NCI-H2196 treated with DMSO at 0.1 percent for 48 hours (cell line): ENCODE data around the gene RTKN2.
"Not testable (repeated sequence)": the region's sequence is repeated elsewhere in the genome, so short reads cannot be mapped to it uniquely, and the experiment has no call there.

ENCODE experiments used
- DNase-seq: peaks from one replicate; lab custom pipeline; 2025; ENCODE audit not compliant: unreplicated experiment; lab: John Stamatoyannopoulos, UW

Gene RTKN2, protein sequence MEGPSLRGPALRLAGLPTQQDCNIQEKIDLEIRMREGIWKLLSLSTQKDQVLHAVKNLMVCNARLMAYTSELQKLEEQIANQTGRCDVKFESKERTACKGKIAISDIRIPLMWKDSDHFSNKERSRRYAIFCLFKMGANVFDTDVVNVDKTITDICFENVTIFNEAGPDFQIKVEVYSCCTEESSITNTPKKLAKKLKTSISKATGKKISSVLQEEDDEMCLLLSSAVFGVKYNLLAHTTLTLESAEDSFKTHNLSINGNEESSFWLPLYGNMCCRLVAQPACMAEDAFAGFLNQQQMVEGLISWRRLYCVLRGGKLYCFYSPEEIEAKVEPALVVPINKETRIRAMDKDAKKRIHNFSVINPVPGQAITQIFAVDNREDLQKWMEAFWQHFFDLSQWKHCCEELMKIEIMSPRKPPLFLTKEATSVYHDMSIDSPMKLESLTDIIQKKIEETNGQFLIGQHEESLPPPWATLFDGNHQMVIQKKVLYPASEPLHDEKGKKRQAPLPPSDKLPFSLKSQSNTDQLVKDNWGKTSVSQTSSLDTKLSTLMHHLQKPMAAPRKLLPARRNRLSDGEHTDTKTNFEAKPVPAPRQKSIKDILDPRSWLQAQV

DNA sequence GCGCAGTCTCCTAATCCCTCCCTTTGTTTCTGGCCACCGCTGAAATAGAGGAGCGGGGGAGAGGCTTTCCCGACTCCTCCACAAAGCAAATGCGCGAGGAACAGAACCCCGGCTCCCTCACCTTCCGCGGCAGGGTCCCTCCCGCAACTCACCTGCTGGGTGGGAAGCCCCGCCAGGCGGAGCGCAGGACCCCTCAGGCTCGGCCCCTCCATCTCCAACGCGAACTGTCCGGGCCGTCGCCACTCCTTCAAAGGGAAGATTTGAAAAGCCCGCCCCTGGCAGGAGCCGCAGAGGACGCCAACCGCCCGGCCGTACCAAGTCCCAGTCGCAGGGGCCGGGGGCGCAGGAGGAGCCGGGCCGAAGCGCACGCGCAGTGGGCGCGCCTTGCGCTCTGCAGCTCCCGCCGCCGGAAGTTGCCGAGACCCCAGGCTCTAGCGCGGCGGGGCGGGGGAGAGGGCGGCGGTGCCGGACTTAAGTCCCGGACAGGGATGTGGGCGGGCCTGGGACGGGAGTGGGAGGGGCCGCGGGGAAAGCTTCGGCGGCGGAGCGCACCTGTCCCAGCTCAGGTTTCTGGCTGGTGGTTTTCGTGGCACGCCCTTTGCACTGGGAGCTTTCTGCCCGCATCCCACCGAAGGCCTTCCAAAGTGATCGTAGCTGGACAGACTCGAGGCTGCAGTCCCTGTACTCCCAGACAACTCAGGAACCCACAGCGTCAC, at the start of gene RTKN2:
TSS of gene RTKN2 (minus strand) at position 446 of the 716 bp plus-strand sequence. CDS start at position 212, 234 bp downstream.
- DNase-seq: peak; percentile 72

DNA sequence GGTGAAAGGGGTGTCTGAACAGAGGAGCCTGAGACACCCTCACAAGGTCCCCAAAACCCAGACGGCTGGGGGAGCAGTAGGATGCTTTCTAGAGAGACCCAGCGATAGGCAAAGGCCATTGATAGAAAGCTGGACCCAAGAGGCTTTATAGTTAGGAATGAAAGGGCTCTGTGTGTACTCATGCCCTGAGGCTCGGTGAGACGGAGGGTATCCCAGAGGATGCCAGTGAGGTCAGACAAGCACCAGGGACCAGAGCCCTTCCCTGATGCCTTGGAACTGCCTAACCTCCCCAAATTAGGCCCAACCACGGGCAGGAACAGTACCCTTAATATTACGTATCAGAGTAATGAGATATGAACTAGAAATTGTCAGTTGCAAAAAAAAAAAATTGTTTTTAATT, 48.6 kb upstream of the RTKN2 start:
- DNase-seq: no peak

GRCh38 chr10:62309254-62309653, 40.6 kb upstream of the RTKN2 start:
- DNase-seq: no peak

GRCh38 chr10:62308101-62308500, 39.5 kb upstream of the RTKN2 start:
- DNase-seq: no peak

- no peak for DNase-seq
Observed at GRCh38 chr10:62307635-62308034, 39.0 kb upstream of the RTKN2 start.

DNA sequence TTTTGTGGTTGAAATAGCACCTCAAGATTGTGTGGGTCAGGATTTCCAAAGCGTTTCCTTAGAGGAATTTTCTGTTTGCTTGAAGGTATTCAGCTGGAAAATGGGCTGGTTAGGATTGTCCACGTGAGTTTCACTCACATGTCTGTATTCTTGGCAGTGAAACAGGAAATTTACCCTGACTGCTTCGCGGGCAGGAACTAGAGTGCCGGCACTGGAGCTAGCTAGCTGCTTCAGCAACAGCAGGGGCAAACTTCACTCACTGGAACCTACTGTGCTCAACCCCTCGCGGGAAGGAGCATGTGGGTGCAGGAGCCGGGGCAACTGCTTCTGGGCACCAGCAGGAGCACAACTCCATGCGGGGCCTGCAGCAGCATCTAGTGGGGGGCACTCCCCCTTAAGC, 38.0 kb upstream of the RTKN2 start:
- DNase-seq: no peak

DNA sequence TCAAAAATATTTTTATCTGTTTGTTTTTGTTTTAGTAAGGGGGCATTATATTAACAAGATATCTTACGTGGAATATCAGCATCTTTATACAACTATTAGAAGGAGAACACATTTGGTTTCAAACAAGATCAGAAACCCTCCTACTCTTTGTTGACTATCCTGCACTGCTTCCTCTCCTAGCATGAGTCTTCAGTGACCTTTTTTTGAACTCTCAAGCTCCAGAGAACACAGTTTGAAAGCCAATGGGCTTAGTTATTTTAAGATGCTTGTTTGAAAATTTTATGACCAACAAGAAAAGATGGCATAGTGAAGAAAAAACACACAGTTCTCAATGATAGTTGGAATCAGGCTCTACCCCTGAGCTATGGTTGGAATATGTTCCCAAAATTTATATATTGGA, 37.2 kb upstream of the RTKN2 start:
- DNase-seq: no peak

- no peak for DNase-seq
Observed at GRCh38 chr10:62303922-62304321, 35.3 kb upstream of the RTKN2 start.

DNA sequence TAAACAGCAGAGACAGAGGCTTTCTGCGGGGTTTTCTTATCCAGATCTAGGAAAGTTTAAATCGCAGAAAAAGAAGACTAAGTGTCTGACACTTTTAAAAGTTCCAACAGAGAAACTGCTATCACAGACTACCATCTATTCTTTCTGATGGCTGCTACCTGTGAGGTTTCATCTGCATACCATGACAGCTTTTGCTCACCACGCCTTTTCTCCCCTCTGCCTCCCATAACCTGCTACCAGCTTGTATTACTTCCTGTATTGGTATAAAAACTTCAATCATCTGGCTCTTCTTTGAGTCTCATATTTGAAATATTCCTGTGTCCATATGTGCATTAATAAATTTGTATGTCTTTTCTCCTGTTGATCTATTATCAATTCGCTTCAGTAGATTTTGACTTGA, 34.1 kb upstream of the RTKN2 start:
- no peak for DNase-seq

DNA sequence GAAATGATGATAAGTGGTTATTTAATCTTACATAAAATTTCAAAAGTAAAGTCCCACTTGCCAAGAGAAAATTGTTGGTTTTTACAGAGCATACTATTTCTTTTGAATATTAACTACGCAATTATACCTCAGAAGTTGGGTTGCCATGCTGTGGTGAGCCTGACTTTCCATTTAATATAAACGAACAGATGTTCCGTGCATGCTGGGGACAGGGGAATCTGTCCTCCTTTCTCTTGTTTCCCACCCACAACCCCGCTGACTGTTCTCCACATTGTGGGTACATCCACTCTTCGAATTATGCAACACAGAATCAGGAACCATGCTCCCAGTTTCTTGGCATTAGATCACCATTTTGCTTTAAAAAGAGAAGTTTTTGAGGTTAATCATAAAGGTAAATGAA, 29.2 kb upstream of the RTKN2 start:
- DNase-seq: no peak

DNA sequence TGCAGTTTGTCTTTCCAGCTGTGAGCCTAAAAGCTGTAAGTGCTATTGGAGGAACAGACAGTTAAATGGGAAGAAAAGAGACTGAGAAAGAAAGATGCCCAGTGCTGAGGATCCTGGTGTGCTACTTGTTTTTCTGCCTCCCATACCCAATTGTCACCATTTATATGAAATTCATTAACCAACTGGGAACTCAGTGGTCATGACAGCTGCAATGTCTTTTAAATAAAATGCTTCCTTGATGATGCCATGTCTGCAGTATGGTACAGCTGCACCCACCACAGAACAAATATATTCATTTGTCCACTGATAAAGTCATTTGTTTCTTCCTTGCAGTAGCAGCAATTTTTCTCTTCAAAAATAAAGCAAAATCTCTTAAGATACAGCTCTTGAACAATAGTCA, 15.6 kb upstream of the RTKN2 start:
- no peak for DNase-seq

DNA sequence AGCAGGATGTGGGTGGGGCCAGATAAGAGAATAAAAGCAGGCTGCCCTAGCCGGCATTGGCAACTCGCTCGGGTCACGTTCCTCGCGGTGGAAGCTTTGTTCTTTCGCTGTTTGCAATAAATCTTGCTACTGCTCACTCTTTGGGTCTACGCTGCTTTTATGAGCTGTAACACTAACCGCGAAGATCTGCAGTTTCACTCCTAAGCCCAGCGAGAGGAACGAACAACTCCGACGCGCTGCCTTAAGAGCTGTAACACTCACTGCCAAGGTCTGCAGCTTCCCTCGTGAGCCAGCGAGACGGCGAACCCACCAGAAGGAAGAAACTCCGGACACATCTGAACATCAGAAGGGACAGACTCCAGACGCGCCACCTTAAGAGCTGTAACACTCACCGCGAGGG, 12.7 kb upstream of the RTKN2 start:
- not testable (repeated sequence) for DNase-seq

- not testable (repeated sequence) for DNase-seq
Observed at GRCh38 chr10:62280392-62280791, 11.7 kb upstream of the RTKN2 start.

- no peak for DNase-seq
Observed at GRCh38 chr10:62278441-62278910, 9.8 kb upstream of the RTKN2 start.

DNA sequence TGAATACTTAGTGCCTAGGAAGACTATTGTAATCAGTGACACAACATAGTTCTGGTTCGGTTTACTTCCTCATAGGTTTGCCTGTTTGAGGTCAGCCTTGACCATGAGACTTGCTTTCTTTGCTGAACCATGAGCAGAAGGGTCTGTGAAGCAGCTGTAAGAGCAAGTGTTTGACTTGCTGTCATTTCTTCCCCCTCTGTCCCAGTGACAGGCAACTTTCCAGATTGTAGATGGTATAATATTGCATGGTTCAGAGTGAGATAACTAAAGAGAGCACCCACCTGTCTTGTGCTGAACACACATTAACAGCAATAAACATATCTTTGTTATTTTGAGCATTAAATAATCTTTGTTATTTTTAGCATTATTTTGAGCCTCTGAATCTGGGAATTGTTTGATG, 9.3 kb upstream of the RTKN2 start:
- DNase-seq: no peak

- DNase-seq: no peak
Observed at GRCh38 chr10:62270020-62270419, 1.4 kb upstream of the RTKN2 start.

GRCh38 chr10:62268027-62268398, 631 bp downstream of the RTKN2 start:
- no peak for DNase-seq

GRCh38 chr10:62266611-62267010, 2.0 kb downstream of the RTKN2 start:
- no peak for DNase-seq

- DNase-seq: no peak
Observed at GRCh38 chr10:62266147-62266546, 2.5 kb downstream of the RTKN2 start.

DNA sequence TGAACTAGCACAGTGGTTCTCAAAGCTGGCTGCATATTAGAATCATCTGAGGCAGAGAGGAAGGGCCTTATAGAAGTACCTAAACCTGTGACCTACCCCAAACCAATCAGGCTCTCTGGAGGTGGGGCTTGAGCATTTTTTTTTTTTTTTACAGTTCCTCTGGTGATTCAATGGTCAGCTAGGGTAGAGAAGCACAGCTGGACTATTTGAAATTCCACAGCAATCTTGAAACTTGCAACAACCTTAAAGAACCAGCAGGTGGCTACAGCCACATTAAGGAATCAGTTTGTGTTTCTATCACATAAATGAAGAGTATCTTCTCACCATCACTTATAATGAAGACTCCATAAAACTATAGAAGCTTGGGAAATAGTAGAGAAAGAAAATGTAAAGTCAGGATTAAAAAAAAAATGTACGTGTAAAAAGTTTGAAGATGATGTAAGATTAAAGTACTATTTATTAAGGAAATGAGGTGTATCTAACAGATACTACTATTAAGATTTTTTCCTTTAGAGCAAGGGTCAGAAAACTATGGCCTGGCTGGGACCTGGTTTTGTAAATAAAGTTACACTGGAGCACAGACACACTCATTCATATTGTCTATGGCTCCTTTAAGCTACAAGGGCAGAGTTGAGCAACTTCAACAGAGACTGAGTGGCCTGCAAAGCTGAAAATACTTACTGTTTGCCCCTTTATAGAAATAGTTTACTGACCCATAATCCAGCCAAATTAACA, 3.8 kb downstream of the RTKN2 start:
- DNase-seq: peak; percentile 10

DNA sequence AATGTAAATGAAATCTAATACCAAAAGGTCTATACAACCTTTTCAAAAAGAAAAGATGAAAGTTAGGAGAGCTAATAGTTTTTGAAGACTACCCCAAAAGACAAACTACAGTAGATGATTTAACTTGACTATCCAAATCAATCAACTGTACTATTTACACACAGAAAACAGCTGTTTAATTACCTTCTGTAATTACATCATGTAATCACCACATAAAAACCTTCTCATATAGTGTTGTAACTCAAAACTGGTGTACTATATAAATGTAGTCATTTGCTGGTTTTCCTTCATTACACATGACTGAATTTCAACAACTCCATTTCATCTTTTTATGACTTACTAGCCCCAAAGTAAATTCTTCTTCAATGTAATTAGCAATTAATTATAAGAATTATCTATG, 4.5 kb downstream of the RTKN2 start:
- DNase-seq: no peak
